RPMI7951 (cell line): ENCODE results near the gene TRPV2. TPM values are rescaled to one million over a fixed set of nuclear protein-coding genes. Genes with fewer than 3 reads are reported as not detected.
"Not testable (repeated sequence)": the region's sequence is repeated elsewhere in the genome, so short reads cannot be mapped to it uniquely, and the experiment has no call there.

ENCODE experiments used
- DNase-seq: peaks from one replicate; pipeline ENCODE4 v3.0.0-alpha.2; 2012; ENCODE audit warnings: low read depth
- total RNA-seq: library from RNA; depleted of rRNA; stranded (reverse); fragments of >200 nt; shearing (Covaris generic); gene quantifications from 2 replicates; pipeline ENCODE4 v1.2.3, GENCODE V29; 2014; rRNA removed

The TRPV2 gene, protein sequence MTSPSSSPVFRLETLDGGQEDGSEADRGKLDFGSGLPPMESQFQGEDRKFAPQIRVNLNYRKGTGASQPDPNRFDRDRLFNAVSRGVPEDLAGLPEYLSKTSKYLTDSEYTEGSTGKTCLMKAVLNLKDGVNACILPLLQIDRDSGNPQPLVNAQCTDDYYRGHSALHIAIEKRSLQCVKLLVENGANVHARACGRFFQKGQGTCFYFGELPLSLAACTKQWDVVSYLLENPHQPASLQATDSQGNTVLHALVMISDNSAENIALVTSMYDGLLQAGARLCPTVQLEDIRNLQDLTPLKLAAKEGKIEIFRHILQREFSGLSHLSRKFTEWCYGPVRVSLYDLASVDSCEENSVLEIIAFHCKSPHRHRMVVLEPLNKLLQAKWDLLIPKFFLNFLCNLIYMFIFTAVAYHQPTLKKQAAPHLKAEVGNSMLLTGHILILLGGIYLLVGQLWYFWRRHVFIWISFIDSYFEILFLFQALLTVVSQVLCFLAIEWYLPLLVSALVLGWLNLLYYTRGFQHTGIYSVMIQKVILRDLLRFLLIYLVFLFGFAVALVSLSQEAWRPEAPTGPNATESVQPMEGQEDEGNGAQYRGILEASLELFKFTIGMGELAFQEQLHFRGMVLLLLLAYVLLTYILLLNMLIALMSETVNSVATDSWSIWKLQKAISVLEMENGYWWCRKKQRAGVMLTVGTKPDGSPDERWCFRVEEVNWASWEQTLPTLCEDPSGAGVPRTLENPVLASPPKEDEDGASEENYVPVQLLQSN
- 123 and 130 TPM in 2 replicates for total RNA-seq

- peak; percentile 31 for DNase-seq
Measured at GRCh38 chr17:16415031-16415924, at the start of gene TRPV2. TSS of gene TRPV2 (plus strand) at chr17:16415571. CDS start at chr17:16417669, 2,098 bp downstream.

GRCh38 chr17:16371742-16372141 is 43.6 kb upstream of the TRPV2 start:
- peak; percentile 61 for DNase-seq

DNA sequence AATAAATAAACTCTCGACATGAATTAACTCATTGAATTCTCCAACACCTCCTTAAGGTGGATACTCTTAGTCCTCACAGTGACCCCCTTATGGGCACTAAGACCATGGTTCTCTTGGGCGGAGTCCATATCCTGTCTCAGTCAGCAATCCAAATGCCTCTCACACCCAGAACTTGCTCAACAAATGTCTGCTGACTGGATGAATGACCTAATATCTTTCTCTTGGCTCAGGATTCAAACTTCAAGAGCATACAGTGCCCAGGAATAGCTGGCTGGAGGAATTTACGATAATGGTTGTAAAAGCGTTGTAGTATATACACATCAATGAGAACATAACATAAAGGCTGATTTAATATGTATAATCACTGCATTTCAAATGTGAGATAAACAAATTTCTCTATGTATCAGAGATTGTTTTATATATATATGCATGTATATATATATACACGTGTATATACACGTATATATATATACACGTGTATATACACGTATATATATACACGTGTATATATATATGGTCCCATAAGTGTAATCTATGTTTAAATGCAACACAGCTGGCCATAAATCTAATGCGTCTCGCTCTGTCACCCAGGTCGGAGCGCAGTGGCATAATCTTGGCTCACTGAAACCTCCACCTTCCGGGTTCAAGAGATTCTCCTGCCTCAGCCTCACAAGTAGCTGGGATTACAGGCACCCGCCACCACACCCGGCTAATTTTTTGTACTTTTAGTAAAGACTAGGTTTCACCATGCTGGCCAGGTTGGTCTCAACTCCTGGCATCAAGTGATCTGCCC is 41.0 kb upstream of the TRPV2 start:
- no peak for DNase-seq

DNA sequence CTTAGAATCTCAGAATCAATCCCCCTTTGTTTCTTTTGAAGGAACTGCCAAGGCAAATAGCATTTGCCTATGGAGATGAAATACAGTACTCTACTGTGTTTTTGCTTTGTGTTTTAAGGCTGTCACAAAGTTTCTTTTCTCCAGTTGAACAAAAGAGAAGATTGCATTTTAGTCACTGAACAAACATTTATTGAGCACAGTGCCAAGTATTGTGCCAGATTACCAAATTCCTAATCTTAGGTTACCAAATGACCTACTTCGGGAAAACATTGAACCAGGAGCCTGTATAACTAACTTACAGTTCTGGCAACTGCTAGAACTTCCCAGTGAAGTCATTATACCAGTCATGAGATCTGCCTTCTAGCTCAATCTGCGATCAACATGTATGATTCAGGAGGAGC is 37.4 kb upstream of the TRPV2 start:
- peak; percentile 38 for DNase-seq

DNA sequence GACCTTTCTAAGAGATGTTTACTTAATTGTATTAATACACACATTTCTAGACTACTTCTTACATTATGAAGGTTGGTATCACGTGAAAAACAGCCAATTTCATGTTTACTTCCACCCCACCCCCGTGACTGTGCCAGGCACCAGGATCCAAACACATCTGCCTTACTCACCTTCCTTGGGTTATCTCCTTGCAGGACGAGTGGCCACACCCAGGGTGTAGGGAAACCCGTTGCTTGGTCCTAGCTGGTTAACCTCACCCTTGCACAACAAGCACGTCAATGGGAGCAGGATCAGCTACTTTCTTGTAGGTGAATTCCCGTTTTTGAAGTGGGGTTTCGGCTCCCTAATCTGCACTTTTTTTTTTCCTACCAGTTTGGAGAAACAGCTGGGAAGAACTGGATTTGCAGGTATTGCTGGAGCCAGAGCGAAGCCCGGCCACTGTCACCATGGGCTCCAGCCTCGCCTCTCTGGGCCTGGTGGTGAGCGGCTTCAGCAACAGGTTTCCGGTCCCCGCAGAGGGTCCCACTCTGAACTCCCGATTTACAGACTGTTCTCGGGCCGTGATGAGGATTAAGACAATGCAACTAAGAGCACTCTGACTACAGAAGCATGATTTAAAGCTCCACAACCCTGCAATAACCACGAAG is 36.6 kb upstream of the TRPV2 start:
- no peak for DNase-seq

DNA sequence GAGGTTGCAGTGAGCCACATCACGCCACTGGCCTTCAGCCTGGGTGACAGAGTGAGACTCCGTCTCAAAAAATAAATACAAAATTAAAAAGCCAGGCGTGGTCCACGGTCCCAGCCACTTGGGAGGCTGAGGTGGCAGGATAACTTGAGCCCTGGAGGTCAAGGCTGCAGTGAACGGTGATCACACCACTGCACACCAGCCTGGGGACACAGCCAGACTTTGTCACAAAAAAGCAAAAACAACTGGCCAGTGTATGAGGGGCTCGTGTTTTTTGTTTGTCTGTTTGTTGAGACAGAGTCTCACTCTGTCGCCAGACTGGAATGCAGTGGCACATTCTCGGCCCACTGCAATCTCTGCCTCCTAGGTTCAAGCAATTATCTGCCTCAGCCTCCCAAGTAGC is 35.7 kb upstream of the TRPV2 start:
- DNase-seq, result no peak

DNA sequence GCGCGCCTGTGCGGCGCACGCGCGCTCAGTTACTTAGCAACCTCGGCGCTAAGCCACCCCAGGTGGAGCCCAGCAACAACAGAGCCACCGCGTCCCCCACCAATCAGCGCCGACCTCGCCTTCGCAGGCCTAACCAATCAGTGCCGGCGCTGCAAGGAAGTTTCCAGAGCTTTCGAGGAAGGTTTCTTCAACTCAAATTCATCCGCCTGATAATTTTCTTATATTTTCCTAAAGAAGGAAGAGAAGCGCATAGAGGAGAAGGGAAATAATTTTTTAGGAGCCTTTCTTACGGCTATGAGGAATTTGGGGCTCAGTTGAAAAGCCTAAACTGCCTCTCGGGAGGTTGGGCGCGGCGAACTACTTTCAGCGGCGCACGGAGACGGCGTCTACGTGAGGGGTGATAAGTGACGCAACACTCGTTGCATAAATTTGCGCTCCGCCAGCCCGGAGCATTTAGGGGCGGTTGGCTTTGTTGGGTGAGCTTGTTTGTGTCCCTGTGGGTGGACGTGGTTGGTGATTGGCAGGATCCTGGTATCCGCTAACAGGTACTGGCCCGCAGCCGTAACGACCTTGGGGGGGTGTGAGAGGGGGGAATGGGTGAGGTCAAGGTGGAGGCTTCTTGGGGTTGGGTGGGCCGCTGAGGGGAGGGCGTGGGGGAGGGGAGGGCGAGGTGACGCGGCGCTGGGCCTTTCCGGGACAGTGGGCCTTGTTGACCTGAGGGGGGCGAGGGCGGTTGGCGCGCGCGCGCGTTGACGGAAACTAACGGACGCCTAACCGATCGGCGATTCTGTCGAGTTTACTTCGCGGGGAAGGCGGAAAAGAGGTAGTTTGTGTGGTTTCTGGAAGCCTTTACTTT is 34.5 kb upstream of the TRPV2 start, which contains the start of gene UBB:
UBB (plus strand) TSS at position 452 of the 856 bp plus-strand sequence. CDS start 817 bp downstream, outside the sequence.
- peak; percentile 97 for DNase-seq

GRCh38 chr17:16381496-16381820 is 33.9 kb upstream of the TRPV2 start:
- DNase-seq, result no peak

GRCh38 chr17:16383216-16383615 is 32.2 kb upstream of the TRPV2 start:
- no peak for DNase-seq

- no peak for DNase-seq
Measured at GRCh38 chr17:16383772-16384287, 31.5 kb upstream of the TRPV2 start.

GRCh38 chr17:16384557-16384956 is 30.8 kb upstream of the TRPV2 start:
- no peak for DNase-seq

DNA sequence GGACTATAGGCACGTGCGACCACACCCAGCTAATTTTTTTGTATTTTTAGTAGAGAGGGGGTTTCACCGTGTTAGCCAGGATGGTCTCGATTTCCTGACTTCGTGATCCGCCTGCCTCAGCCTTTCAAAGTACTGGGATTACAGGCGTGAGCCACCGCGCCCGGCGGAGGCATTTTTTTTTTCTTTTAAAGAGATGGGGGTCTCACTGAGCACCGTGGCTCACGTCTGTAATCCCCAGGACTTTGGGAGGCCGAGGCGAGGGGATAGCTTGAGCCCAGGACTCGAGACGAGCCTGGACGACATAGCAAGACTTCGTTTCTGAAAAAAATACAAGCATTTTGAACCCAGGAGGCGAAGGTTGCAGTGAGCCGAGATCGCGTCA is 29.3 kb upstream of the TRPV2 start:
- not testable (repeated sequence) for DNase-seq

- no peak for DNase-seq
Measured at GRCh38 chr17:16391451-16391850, 23.9 kb upstream of the TRPV2 start.

GRCh38 chr17:16392491-16392890 is 22.9 kb upstream of the TRPV2 start:
- DNase-seq, result not testable (repeated sequence)

GRCh38 chr17:16395887-16396286 is 19.5 kb upstream of the TRPV2 start:
- not testable (repeated sequence) for DNase-seq

DNA sequence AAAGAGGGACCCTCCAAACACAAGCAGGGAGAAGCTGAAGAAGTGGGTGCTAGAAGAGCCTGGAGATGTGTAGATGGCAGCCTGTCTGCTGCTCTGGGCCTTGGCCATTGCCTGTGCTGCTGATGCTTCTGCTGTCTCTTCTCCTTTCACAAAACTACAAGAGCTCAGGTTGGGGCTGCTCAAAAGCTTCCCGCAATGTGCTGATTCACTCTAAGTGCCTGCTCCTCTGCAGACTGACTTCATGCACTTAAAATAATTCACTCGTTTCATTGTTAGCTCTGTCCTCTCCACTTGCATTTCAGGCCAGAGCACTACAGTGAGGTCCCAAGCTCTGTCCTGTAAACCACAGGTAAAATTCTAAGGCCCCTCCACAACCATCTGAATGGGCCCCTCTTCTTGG is 18.7 kb upstream of the TRPV2 start:
- DNase-seq, result not testable (repeated sequence)

DNA sequence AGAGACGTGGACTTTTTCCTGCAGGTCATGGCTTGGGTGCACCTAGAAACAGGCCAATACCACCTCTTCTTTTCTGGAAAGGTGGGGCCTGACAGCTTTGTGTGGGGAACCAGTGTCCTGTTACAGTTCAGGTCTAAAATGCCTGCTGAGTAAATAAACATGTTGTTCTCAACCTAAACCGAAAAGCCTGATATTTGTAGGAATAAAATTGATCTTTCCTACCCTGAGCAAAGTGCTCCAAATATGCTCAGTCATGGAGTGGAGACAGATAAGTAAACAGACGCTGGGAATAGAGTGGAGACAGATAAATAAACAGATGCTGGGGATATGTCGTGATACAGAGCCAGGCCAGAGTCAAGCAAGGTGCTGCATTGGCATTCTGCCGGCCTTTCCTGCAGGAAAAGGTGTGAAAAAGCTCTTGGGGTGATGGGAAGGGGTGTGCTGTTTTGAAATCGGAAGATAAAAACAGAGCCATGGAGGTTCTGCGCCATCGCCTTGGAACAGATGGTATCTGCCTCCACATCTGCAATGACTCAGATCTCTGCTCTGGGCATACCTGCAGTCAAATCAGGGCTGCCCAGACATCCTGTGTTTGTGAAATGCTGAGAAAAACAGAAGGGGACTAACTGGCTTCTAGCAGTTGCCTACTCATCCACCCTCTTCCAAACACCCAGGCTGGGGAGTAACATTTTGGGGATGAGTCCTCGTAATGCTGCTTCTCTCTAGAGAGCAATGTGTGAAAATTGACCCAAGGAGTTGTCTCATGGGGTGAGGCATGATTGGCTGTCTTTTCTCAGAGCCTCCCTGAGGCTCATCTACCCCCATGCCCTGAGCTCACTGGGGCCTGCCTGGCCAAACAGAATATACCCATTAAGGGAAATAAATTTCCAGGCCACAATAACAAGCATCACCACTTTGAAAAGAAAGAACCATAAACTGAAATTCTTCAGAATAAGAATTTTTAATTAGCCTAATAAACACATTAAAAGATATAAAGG is 16.8 kb upstream of the TRPV2 start:
- no peak for DNase-seq

DNA sequence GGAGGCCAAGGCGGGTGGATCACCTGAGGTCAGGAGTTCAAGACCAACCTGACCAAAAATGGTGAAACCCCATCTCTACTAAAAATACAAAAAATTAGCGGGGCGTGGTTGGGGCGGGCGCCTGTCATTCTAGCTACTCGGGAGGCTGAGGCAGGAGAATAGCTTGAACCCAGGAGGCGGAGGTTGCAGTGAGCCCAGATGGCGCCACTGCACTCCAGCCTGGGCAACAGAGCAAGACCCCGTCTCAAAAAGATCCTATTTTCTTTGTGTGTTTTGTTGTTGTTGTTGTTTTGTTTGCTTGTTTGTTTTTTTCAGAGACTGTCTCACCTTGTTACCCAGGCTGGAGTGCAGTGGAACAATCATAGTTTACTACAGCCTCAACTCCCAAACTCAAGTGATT is 11.5 kb upstream of the TRPV2 start:
- DNase-seq, result not testable (repeated sequence)
